Endothelial cell of umbilical vein (primary cell): ENCODE results near the gene AMBP. TPM values are rescaled to one million over a fixed set of nuclear protein-coding genes. Genes with fewer than 3 reads are reported as not detected.

Source experiments
- BruUV-seq: library from RNA; stranded (reverse); fragments of 400-500 nt; replicated peaks from 2 replicates; lab custom pipeline; 2021; lab: Mats Ljungman, UMichigan
- CTCF ChIA-PET: fragments of 300-600, 350-600 bp; sonication (Branson Sonifier 250); formaldehyde crosslinking; loops from one replicate; lab custom pipeline; 2021; ENCODE audit warnings: antibody characterized with exemption, inconsistent platforms; lab: Charles Lee
- POLR2A ChIA-PET: fragments of 300-600, 350-600 bp; sonication (Branson Sonifier 250); formaldehyde crosslinking; loops from one replicate; lab custom pipeline; 2021; ENCODE audit warnings: antibody characterized with exemption, inconsistent platforms; lab: Charles Lee
- DNase-seq: peaks from one replicate; pipeline ENCODE4 v3.0.0-alpha.2; 2011; ENCODE audit warnings: low read depth, low spot score
- FAIRE-seq: peaks from 2 replicates; lab custom pipeline; 2011; peaks lifted over from hg19 to GRCh38; lab: Jason Lieb, UNC
- H2AFZ ChIP-seq: 2 replicates; pipeline ENCODE4 v1.6.0; 2012; ENCODE audit warnings: low read depth, low read length, control low read depth, inconsistent platforms
- H3K27ac ChIP-seq: 2 replicates; pipeline ENCODE4 v1.5.1; 2011; ENCODE audit warnings: low read depth, mild to moderate bottlenecking, control low read depth, low read length, moderate library complexity; ENCODE audit not compliant: insufficient read depth
- H3K27me3 ChIP-seq, 2 experiments: 2 replicates each; pipeline versions ENCODE4 v1.6.0 to v1.6.1; 2011; ENCODE audit warnings: low read length in 2 of 2, mixed read lengths in 1 of 2; ENCODE audit not compliant: control insufficient read depth in 2 of 2, insufficient read depth in 2 of 2
- H3K36me3 ChIP-seq, 2 experiments: 2 replicates in 1 of 2; 3 replicates in 1 of 2; pipeline ENCODE4 v1.5.1; 2011; ENCODE audit warnings: low read length in 2 of 2, mild to moderate bottlenecking in 1 of 2, moderate library complexity in 1 of 2; ENCODE audit not compliant: control insufficient read depth in 2 of 2, insufficient read depth in 2 of 2; ENCODE audit errors: extremely low read depth in 1 of 2
- H3K4me1 ChIP-seq: 3 replicates; pipeline ENCODE4 v1.5.1; 2011; ENCODE audit warnings: mild to moderate bottlenecking, low read length; ENCODE audit not compliant: control insufficient read depth, insufficient read depth; ENCODE audit errors: extremely low read depth
- H3K4me2 ChIP-seq: 2 replicates; pipeline ENCODE4 v1.6.1; 2011; ENCODE audit warnings: low read length, control low read depth, mixed read lengths; ENCODE audit not compliant: insufficient read depth
- H3K4me3 ChIP-seq, 3 experiments: fragments of 200-600 bp in 1 of 3; sonication (generic), shearing (Covaris generic) in 1 of 3; replicated peaks in 1 of 3; 2 replicates each; pipeline ENCODE4 v1.5.1; 2011 to 2016; ENCODE audit warnings: control low read depth in 3 of 3, low read length in 3 of 3, mild to moderate bottlenecking in 2 of 3, inconsistent platforms in 1 of 3, low read depth in 1 of 3, moderate library complexity in 1 of 3; ENCODE audit not compliant: insufficient read depth in 1 of 3
- H3K79me2 ChIP-seq: 2 replicates; pipeline ENCODE4 v1.6.0; 2012; ENCODE audit warnings: low read length, inconsistent platforms; ENCODE audit not compliant: control insufficient read depth, insufficient read depth
- H3K9ac ChIP-seq: replicated peaks from 2 replicates; pipeline ENCODE3; 2011; ENCODE audit warnings: low read length, control low read depth; ENCODE audit not compliant: insufficient read depth; ENCODE audit errors: extremely low read depth
- H3K9me1 ChIP-seq: replicated peaks from 3 replicates; pipeline ENCODE4 v1.6.0; 2011; ENCODE audit warnings: mild to moderate bottlenecking, low read length; ENCODE audit not compliant: control insufficient read depth, insufficient read depth; ENCODE audit errors: extremely low read depth
- H3K9me3 ChIP-seq: replicated peaks from 2 replicates; pipeline ENCODE4 v1.5.1; 2012; ENCODE audit warnings: low read length, inconsistent platforms; ENCODE audit not compliant: control insufficient read depth, insufficient read depth
- H4K20me1 ChIP-seq: replicated peaks from 2 replicates; pipeline ENCODE3; 2011; ENCODE audit warnings: mild to moderate bottlenecking, low read length; ENCODE audit not compliant: control insufficient read depth, insufficient read depth; ENCODE audit errors: extremely low read depth
- CTCF ChIP-seq, 2 donors: IDR thresholded peaks; 1 replicate in 1 of 2; 2 replicates in 1 of 2; pipeline ENCODE4 v1.5.1; 2011; ENCODE audit warnings: low read length in 2 of 2, mild to moderate bottlenecking in 2 of 2, moderate library complexity in 2 of 2, control low read depth in 1 of 2, inconsistent platforms in 1 of 2, low read depth in 1 of 2; ENCODE audit not compliant: insufficient read depth in 1 of 2; ENCODE audit errors: extremely low read depth in 1 of 2
- EZH2 ChIP-seq: IDR thresholded peaks from 2 replicates; pipeline ENCODE4 v1.6.1; 2012; ENCODE audit warnings: borderline replicate concordance, low read depth, mild to moderate bottlenecking, moderate library complexity, low read length, inconsistent platforms; ENCODE audit not compliant: severe bottlenecking
- FOS ChIP-seq: IDR thresholded peaks from 2 replicates; pipeline ENCODE4 v1.6.1; 2011; ENCODE audit warnings: mild to moderate bottlenecking, low read length, moderate library complexity, borderline replicate concordance; ENCODE audit not compliant: insufficient read depth
- GATA2 ChIP-seq: IDR thresholded peaks from 2 replicates; pipeline ENCODE4 v1.7.0; 2011; ENCODE audit warnings: low read depth, mild to moderate bottlenecking, moderate library complexity, mixed read lengths, low read length; ENCODE audit not compliant: insufficient read length, insufficient read depth
- JUN ChIP-seq: IDR thresholded peaks from 2 replicates; pipeline ENCODE4 v1.6.1; 2011; ENCODE audit warnings: borderline replicate concordance, low read depth; ENCODE audit not compliant: insufficient read length, insufficient read depth
- MAX ChIP-seq: IDR thresholded peaks from 2 replicates; pipeline ENCODE4 v1.6.1; 2011; ENCODE audit not compliant: insufficient read depth, insufficient read length
- MYC ChIP-seq: IDR thresholded peaks from one replicate; pipeline ENCODE4 v1.6.1; 2011; ENCODE audit warnings: mild to moderate bottlenecking, low read depth, low read length
- POLR2A ChIP-seq: IDR thresholded peaks from 2 replicates; pipeline ENCODE4 v1.6.1; 2012; ENCODE audit warnings: low read depth, mild to moderate bottlenecking, control low read depth, low read length
- POLR2AphosphoS5 ChIP-seq: IDR thresholded peaks from 2 replicates; pipeline ENCODE4 v1.6.1; 2012; ENCODE audit warnings: low read depth, mild to moderate bottlenecking, control low read depth, low read length, moderate library complexity; ENCODE audit not compliant: insufficient read depth
- dilution Hi-C: fragments of 300-500 bp; cut with MboI; formaldehyde crosslinking; loops from one replicate; pipeline ENCODE4 v1.15.0; 2019; ENCODE audit warnings: low sequenced_read_pairs; ENCODE audit not compliant: extremely low pct_ligation_motif_present
- intact Hi-C: fragments of 100-400 bp; cut with micrococcal nuclease; formaldehyde crosslinking; loops from one replicate; pipeline ENCODE4 v1.10.0; 2022
- polyA plus RNA-seq, 4 experiments: library from polyadenylated mRNA; depleted of rRNA in 3 of 4; stranded (reverse) in 3 of 4; unstranded in 1 of 4; fragments of >200 nt; gene quantifications; 2 replicates each; pipeline versions ENCODE4 v1.2.1 to v1.2.3, GENCODE V29; 2011 to 2012; ENCODE audit warnings: missing spikeins in 1 of 4
- total RNA-seq: library from RNA; stranded (reverse); gene quantifications from 2 replicates; pipeline ENCODE4 v1.2.3, GENCODE V29; 2021

AMBP gene
- total and polyA plus RNA-seq, 2 donors (not counting 3 experiments of a cell fraction or from before 2014, with no cell fraction given), result not detected

- no peak for DNase-seq
- no peak overlapping the region for H3K9ac ChIP-seq
- H3K4me3 ChIP-seq, result no peak overlapping the region
- dilution Hi-C loops, result loop anchor here (25.0 kb wide), 1 partner anchor 200 kb away; no protein-coding TSS in a partner anchor
- no peaks in the 10 kb centered on the region for H3K36me3 ChIP-seq
- intact Hi-C loops, result no loop called here
- H3K27me3 ChIP-seq, result peaks cover 7 to 18% of the 10 kb centered on the region in 2 experiments
- ChIA-PET CTCF (no interaction called here), POLR2A (no interaction called here)
- H3K4me2 ChIP-seq, result no peak overlapping the region
- H3K9me1 ChIP-seq, result no peaks in the 10 kb centered on the region
- no peaks in the 10 kb centered on the region for H4K20me1 ChIP-seq
- FAIRE-seq, result no peak
- no peak overlapping the region for H2AFZ ChIP-seq
- no peaks in the 10 kb centered on the region for H3K9me3 ChIP-seq
- no peak for TF ChIP-seq MAX
- no peak for TF ChIP-seq EZH2
- no peak for TF ChIP-seq CTCF (IDR thresholded peaks at IDR 0.05; ENCODE audit: extremely low read depth in 1 of 2, insufficient read depth in 1 of 2, low read depth in 1 of 2, low read length in 2 of 2)
- no peak for TF ChIP-seq GATA2
- no peak for TF ChIP-seq MYC
- no peak for TF ChIP-seq POLR2A
- no peak for TF ChIP-seq JUN
- TF ChIP-seq POLR2AphosphoS5, result no peak
- TF ChIP-seq FOS, result no peak
- no TSS peak for BruUV-seq
- H3K79me2 ChIP-seq, result no peaks in the 10 kb centered on the region
- no peaks in the 10 kb centered on the region for H3K4me1 ChIP-seq
- no peak overlapping the region for H3K27ac ChIP-seq
These were observed 9.6 kb upstream of the AMBP start for GRCh38 chr9:114087721-114088120.
